Heart left ventricle (tissue), 13 donors: ENCODE results near the gene ZSCAN32.

ENCODE experiments used
- POLR2A ChIP-seq, 2 donors: fragments of 450-650 bp; IDR thresholded peaks; one replicate each; pipeline ENCODE4 v1.6.1; 2017; ENCODE audit warnings: antibody characterized with exemption in 2 of 2, mild to moderate bottlenecking in 2 of 2, moderate library complexity in 2 of 2
- TF ChIP-seq, protein P1 (sequence below), 12 donors: fragments of 200-600 bp; sonication (generic) in 4 of 12; IDR thresholded peaks; one replicate each; pipeline versions ENCODE4 v1.5.0 to v1.8.0; 2018 to 2022; ENCODE audit warnings: antibody characterized with exemption in 12 of 12, mild to moderate bottlenecking in 5 of 12
- donor health status: ischemic (EF 13 %, LVEDD 7.1; RV severe dilation, severe dysfunction).
- donor health status: DM: no; HTN: yes; CAD: no.
- donor health status: DM: no; HTN: no; CAD: no.
- donor health status: ischemic (EF 25% LVEDD 6.9; RV normal size, moderate dysfunction).
- donor health status: ischemic (EF 25% LVEDD 5.7; RV mildly dilated, moderate dysfunction).
- donor health status: ischemic (EF 35%, LVEDD 5.7; RV mildly dilated, moderate dysfunction).
- donor health status: nonischemic (EF 11% LVEDD 7.7; RV severe dilation, severe dysfunction).
- donor health status: DM: yes; HTN: yes; CAD: no.
- donor health status: PGD.
- donor health status: ischemic (EF 29% LVEDD 5.4; RV normal size, mild dysfunction).
- donor health status: nonischemic (EF 23%, LVEDD 6.1; RV moderate dilation, normal function).

- TF ChIP-seq, protein P1, sequence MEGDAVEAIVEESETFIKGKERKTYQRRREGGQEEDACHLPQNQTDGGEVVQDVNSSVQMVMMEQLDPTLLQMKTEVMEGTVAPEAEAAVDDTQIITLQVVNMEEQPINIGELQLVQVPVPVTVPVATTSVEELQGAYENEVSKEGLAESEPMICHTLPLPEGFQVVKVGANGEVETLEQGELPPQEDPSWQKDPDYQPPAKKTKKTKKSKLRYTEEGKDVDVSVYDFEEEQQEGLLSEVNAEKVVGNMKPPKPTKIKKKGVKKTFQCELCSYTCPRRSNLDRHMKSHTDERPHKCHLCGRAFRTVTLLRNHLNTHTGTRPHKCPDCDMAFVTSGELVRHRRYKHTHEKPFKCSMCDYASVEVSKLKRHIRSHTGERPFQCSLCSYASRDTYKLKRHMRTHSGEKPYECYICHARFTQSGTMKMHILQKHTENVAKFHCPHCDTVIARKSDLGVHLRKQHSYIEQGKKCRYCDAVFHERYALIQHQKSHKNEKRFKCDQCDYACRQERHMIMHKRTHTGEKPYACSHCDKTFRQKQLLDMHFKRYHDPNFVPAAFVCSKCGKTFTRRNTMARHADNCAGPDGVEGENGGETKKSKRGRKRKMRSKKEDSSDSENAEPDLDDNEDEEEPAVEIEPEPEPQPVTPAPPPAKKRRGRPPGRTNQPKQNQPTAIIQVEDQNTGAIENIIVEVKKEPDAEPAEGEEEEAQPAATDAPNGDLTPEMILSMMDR (IDR thresholded peaks at IDR 0.05) = no peak
- no peak for TF ChIP-seq POLR2A (IDR thresholded peaks at IDR 0.05)
Observed at GRCh38 chr16:3408561-3409197, 7.9 kb upstream of the ZSCAN32 start.
